ENCODE data around the gene EPHB2. TPM values are rescaled to one million over a fixed set of nuclear protein-coding genes. Genes with fewer than 3 reads are reported as not detected.

EPHB2 gene
- total and polyA plus RNA-seq, 2 of the 8 experiments (the other 6 are each of a cell fraction or from before 2014, with no cell fraction given), result 15.8 to 17.2 TPM

DNA sequence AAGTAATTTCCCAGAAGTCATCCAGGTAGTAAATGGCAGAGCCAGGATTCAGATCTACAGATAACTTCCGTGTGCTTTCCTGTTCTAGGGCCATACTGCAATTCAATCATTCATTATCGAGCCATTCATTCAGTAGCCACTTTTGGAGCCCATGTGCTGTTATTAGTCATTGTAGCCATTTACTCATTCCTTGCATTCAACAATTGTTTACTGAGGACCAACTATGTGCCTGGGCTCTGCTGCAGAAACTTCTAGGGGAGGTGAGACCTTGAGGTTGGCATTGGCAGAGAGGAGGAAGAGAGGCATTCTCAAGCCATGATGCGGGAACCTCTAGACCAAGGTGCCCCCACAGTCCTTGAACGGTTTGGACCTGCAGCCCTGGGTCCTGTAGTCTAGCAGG lies 27.9 kb downstream of the EPHB2 start:
- TF ChIP-seq NRF1 (IDR thresholded peaks at IDR 0.05; ENCODE audit: low read depth, low read length) (no peak), SIN3A (conservative IDR thresholded peaks at IDR 0.05 in 1 of 2, IDR thresholded peaks at IDR 0.05 in 1 of 2; ENCODE audit: low read depth in 1 of 2, low read length in 2 of 2) (no peak), KDM4A (IDR thresholded peaks at IDR 0.05; ENCODE audit: low read depth, low read length, severe bottlenecking) (no peak), ASH2L (IDR thresholded peaks at IDR 0.05; ENCODE audit: low read length) (no peak), POU5F1 (IDR thresholded peaks at IDR 0.05; ENCODE audit: low read depth, low read length) (no peak), KDM1A (IDR thresholded peaks at IDR 0.05; ENCODE audit: borderline replicate concordance, low read length) (no peak), RFX5 (IDR thresholded peaks at IDR 0.05; ENCODE audit: borderline replicate concordance, low read depth, low read length) (no peak)
- TF ChIP-seq, protein P1, sequence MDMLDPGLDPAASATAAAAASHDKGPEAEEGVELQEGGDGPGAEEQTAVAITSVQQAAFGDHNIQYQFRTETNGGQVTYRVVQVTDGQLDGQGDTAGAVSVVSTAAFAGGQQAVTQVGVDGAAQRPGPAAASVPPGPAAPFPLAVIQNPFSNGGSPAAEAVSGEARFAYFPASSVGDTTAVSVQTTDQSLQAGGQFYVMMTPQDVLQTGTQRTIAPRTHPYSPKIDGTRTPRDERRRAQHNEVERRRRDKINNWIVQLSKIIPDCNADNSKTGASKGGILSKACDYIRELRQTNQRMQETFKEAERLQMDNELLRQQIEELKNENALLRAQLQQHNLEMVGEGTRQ (IDR thresholded peaks at IDR 0.05; ENCODE audit: low read length), result no peak
- H3K79me1 ChIP-seq (ENCODE audit: low read depth, low read length), result no peaks in the 10 kb centered on the region
- no peak overlapping the region for H3K9ac ChIP-seq (replicated peaks in 1 of 4; ENCODE audit: extremely low read depth in 1 of 4, low read depth in 3 of 4, low read length in 3 of 4)
- no peak overlapping the region for H4K5ac ChIP-seq (ENCODE audit: insufficient read length, low read depth, low read length)
- H3K56ac ChIP-seq (replicated peaks; ENCODE audit: insufficient read length, low read depth, low read length), result no peak overlapping the region
- no peak overlapping the region for H2AFZ ChIP-seq (ENCODE audit: low read length)
- no peaks in the 10 kb centered on the region for H3K9me3 ChIP-seq (ENCODE audit: insufficient read depth in 2 of 2, low read depth in 1 of 2, low read length in 1 of 2)
- no peak overlapping the region for H2BK5ac ChIP-seq (ENCODE audit: low read depth, low read length)
- H3K23me2 ChIP-seq (ENCODE audit: low read depth, low read length), result no peaks in the 10 kb centered on the region
- no peaks in the 10 kb centered on the region for H3K27me3 ChIP-seq (replicated peaks in 1 of 4; ENCODE audit: control insufficient read depth in 3 of 4, extremely low read depth in 1 of 4, insufficient read depth in 3 of 4, low read length in 3 of 4)
- ChIA-PET CTCF (ENCODE audit: partially characterized antibody) (interaction anchor here (0.7 to 1.4 kb wide), 3 partner anchors 13 to 854 kb away, joined by 3 to 4 read pairs (median 3); no protein-coding TSS in a partner anchor), POLR2A (ENCODE audit: partially characterized antibody) (no interaction called here)
- no peak overlapping the region for H3K23ac ChIP-seq (ENCODE audit: insufficient read length)
- H3K27ac ChIP-seq (ENCODE audit: low read depth, low read length), result no peak overlapping the region
- H4K8ac ChIP-seq (ENCODE audit: extremely low read depth, insufficient read depth, low read length), result no peak overlapping the region
- peaks cover 0 to 7% (median 0%) of the 10 kb centered on the region in 4 experiments; a peak in 4 of 7 replicates for H3K4me1 ChIP-seq (replicated peaks in 1 of 4; ENCODE audit: control insufficient read depth in 3 of 4, insufficient read depth in 4 of 4, low read length in 3 of 4)
- no peak for DNase-seq (ENCODE audit: low read depth in 1 of 2, low spot score in 2 of 2)
- no peak overlapping the region for H2BK20ac ChIP-seq (ENCODE audit: low read length)
- H2BK15ac ChIP-seq (ENCODE audit: low read length), result no peak overlapping the region
- FAIRE-seq, result no peak
- H3K4me2 ChIP-seq (ENCODE audit: insufficient read depth in 1 of 2, low read depth in 2 of 2, low read length in 2 of 2), result no peak overlapping the region
- no peak overlapping the region for H3K4ac ChIP-seq (replicated peaks; ENCODE audit: insufficient read length, low read depth, low read length)
- no peaks in the 10 kb centered on the region for H4K20me1 ChIP-seq (replicated peaks in 1 of 2; ENCODE audit: control insufficient read depth in 1 of 2, insufficient read depth in 2 of 2, low read length in 2 of 2)
- 90% methylated on average over 4 of the region's 4 CpGs; no CpG with 5 or more reads in 1 of the 2 experiments for WGBS, 2 experiments (ENCODE audit: extremely low coverage in 1 of 2, insufficient coverage in 1 of 2, insufficient read length in 1 of 2, insufficient replicate concordance in 2 of 2, low coverage in 1 of 2, low lambda C conversion rate in 2 of 2, missing lambda C conversion rate in 1 of 2)
- no peak overlapping the region for H3K18ac ChIP-seq (ENCODE audit: extremely low read depth, low read length)
- no peak overlapping the region for H3K4me3 ChIP-seq (ENCODE audit: extremely low read depth in 1 of 4, insufficient read depth in 2 of 4, low read depth in 3 of 4, low read length in 4 of 4)
- H2BK120ac ChIP-seq (replicated peaks; ENCODE audit: low read depth, low read length), result no peak overlapping the region
- no peak overlapping the region for H2BK12ac ChIP-seq (ENCODE audit: low read depth, low read length)
- no peak overlapping the region for H2AK5ac ChIP-seq (ENCODE audit: low read depth, low read length)
- H3K36me3 ChIP-seq (ENCODE audit: control insufficient read depth in 2 of 4, insufficient read depth in 4 of 4, low read length in 3 of 4), result no peaks in the 10 kb centered on the region
- no peak overlapping the region for H4K91ac ChIP-seq (replicated peaks; ENCODE audit: insufficient read length, low read length)
- H3K79me2 ChIP-seq (ENCODE audit: control insufficient read depth in 1 of 2, insufficient read depth in 2 of 2, low read length in 2 of 2), result no peaks in the 10 kb centered on the region
- no peak overlapping the region for H3K14ac ChIP-seq (ENCODE audit: insufficient read length)
